ENCODE results near the gene ENPP6.

- no peak for TF ChIP-seq CTCF (IDR thresholded peaks at IDR 0.05)
- TF ChIP-seq POLR2A (IDR thresholded peaks at IDR 0.05), result no peak
These were observed 23.8 kb downstream of the ENPP6 start for GRCh38 chr4:184193556-184194525.

Data from uterus (tissue), 2 donors.